Duodenal mucosa (tissue), 2 donors: ENCODE measurements around the gene UBE2O.

Source experiments
- H3K27ac ChIP-seq: one replicate; pipeline ENCODE4 v1.7.0; 2013; ENCODE audit warnings: low read depth, low read length
- H3K27me3 ChIP-seq, 2 donors: one replicate each; pipeline ENCODE4 v1.7.0; 2013; ENCODE audit warnings: low read length in 2 of 2, control low read depth in 1 of 2; ENCODE audit not compliant: insufficient read depth in 2 of 2, control insufficient read depth in 1 of 2
- H3K36me3 ChIP-seq, 2 donors: one replicate each; pipeline ENCODE4 v1.7.0; 2013; ENCODE audit warnings: low read length in 2 of 2, control low read depth in 1 of 2; ENCODE audit not compliant: insufficient read depth in 2 of 2, control insufficient read depth in 1 of 2
- H3K4me1 ChIP-seq, 2 donors: one replicate each; pipeline ENCODE4 v1.7.0; 2013; ENCODE audit warnings: low read length in 2 of 2, control low read depth in 1 of 2; ENCODE audit not compliant: insufficient read depth in 2 of 2, control insufficient read depth in 1 of 2
- H3K4me3 ChIP-seq, 2 donors: one replicate each; pipeline ENCODE4 v1.7.0; 2013; ENCODE audit warnings: low read length in 2 of 2, low read depth in 1 of 2
- H3K9ac ChIP-seq, 2 donors: one replicate each; pipeline ENCODE4 v1.7.0; 2013; ENCODE audit warnings: low read length in 2 of 2, low read depth in 1 of 2
- H3K9me3 ChIP-seq, 2 donors: one replicate each; pipeline ENCODE4 v1.7.0; 2013; ENCODE audit warnings: low read length in 2 of 2, control low read depth in 1 of 2; ENCODE audit not compliant: control insufficient read depth in 1 of 2

UBE2O gene

DNA sequence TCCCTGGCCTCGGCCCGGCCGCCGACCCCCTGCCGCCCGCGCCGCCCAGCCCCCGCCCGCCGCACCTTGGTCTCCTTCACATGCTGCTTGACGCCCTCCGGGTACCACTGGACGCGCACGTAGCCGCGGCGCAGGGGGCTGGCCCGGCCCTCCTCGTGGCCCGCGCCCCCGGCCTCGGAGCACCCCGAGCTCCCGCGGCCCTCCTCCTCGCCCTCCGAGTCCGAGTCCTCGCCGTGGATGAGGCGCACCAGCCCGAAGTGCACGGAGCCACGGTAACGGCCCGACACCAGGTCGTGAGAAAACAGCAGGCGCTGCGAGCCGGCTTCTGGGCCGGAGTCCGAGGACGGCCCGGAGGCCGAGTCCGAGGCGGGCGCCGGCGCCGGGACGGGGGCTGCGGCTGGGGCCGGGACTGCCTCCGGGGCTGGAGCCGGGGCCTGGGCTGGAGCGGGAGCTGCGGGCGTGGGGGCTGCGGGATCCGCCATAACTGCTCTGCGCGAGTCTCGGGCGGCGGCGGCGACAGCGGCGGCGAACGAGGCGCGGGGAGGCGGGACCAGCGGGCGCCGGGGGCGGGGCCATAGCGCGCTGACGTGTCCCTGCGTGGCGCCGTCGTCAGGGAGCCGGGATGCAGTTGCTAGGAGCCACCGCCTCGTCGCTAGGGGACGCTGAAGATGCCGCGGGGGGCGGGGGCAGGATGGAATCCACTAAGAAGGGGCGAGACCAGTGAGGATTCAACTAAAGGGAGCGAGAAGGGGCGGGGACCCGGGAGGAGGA is at the start of gene UBE2O:
Gene UBE2O, minus strand, starts transcription at position 493 of the 771 bp plus-strand sequence. Its CDS starts 11 bp downstream, at position 482.
- Histone ChIP-seq H3K9ac (peak within 1 kb of the TSS; percentile 66 to 73), H3K4me3 (peak within 1 kb of the TSS; percentile 77 to 79), H3K9me3 (no peaks in the 10 kb centered on the region), H3K4me1 (peaks cover 8 to 16% of the 10 kb centered on the region in 2 donors), H3K36me3 (no peaks in the 10 kb centered on the region), H3K27me3 (no peaks in the 10 kb centered on the region), H3K27ac (no peak within 1 kb of the TSS)

GRCh38 chr17:76501827-76502307 is 48.9 kb upstream of the UBE2O start:
- Histone ChIP-seq H3K4me3 (peak overlapping the region; percentile 60 to 75), H3K27ac (peak overlapping the region; percentile 47), H3K9me3 (no peaks in the 10 kb centered on the region), H3K4me1 (peaks cover 51 to 52% of the 10 kb centered on the region in 2 donors), H3K36me3 (no peaks in the 10 kb centered on the region), H3K27me3 (peaks cover 0 to 3% of the 10 kb centered on the region in 2 donors), H3K9ac (peak overlapping the region; percentile 59 to 68)

DNA sequence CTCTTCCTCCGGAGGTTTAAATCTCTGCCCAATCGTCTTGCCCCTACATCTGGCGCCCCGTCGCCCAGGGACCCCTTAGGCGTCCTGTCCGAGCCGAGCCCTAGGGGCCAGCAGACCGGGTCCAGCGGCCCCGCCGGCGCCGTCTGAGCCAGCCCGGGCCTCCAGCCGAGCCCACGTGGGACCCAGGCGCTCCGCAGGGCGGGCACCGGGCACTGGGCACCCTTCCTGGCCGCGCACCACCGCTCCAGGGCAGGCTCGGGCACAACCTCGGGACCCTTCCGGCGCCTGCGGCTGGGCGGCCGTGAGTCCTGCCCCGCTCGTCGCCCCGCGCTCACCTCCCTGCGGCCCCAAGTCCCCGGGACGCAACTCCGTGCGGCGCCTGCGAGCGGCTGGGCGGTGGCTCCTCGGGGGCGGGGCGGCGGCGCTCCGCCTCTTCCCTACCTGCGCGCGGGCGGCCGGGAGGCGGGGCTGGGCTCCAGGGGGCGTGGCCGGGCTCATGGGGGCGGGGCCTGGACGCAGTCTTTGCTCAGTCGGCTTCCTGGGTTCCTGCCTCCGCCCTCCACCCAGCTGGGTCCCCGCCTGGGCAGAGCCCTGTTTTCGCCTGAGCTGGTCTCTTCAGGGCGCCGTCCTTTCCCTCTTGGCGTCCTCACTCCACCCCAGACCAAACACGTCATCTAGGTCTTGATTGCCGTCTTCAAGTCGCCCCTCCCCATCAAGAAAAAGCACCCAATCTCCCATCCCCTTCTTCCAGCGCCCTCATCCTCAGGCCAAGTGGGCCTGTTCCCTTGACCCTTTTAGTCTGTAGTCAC is 48.3 kb upstream of the UBE2O start, which contains the start of gene RHBDF2:
Gene RHBDF2, minus strand, starts transcription at position 406 of the 809 bp plus-strand sequence. CDS start 19,899 bp downstream, outside the sequence.
- peak within 1 kb of the TSS; percentile 75 to 82 for H3K4me3 ChIP-seq
- H3K27me3 ChIP-seq = no peaks in the 10 kb centered on the region
- H3K9ac ChIP-seq = peak within 1 kb of the TSS; percentile 68 to 86
- peaks cover 48% of the 10 kb centered on the region in 2 donors for H3K4me1 ChIP-seq
- H3K36me3 ChIP-seq = no peaks in the 10 kb centered on the region
- H3K27ac ChIP-seq = peak within 1 kb of the TSS; percentile 47
- no peaks in the 10 kb centered on the region for H3K9me3 ChIP-seq

GRCh38 chr17:76500747-76501017 is 47.7 kb upstream of the UBE2O start:
- Histone ChIP-seq H3K27ac (peak overlapping the region; percentile 47), H3K9me3 (no peaks in the 10 kb centered on the region), H3K27me3 (no peaks in the 10 kb centered on the region), H3K4me1 (peaks cover 48 to 52% of the 10 kb centered on the region in 2 donors), H3K36me3 (no peaks in the 10 kb centered on the region), H3K9ac (peak overlapping the region; percentile 68 to 86), H3K4me3 (peak overlapping the region; percentile 75 to 82)

- H3K9ac ChIP-seq = peak overlapping the region; percentile 68 to 86
- H3K36me3 ChIP-seq = no peaks in the 10 kb centered on the region
- peaks cover 48 to 55% of the 10 kb centered on the region in 2 donors for H3K4me1 ChIP-seq
- H3K9me3 ChIP-seq = no peaks in the 10 kb centered on the region
- peak overlapping the region; percentile 75 to 82 for H3K4me3 ChIP-seq
- no peaks in the 10 kb centered on the region for H3K27me3 ChIP-seq
- H3K27ac ChIP-seq = peak overlapping the region; percentile 17
These were observed 47.3 kb upstream of the UBE2O start for GRCh38 chr17:76500074-76500746.

DNA sequence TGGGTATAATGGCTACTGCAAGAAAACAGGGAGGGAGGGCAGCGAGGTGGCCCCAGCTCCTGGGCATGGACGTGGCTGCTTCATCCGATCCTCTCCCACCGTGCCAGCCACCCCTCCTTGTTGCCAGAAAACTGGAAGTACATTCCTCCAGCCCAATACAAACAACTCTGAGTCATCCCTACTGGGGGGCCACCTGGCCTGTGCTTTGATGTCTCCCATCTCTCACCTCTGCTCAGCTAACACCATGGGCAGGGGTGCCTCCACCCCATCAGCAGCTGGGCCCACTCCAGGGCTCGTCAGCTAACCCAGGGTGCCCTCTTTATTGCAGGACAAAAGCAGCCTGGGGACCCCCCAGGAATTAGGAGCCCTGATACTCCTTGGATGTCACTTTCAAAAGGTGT is 46.3 kb upstream of the UBE2O start:
- peak overlapping the region; percentile 38 to 82 for H3K4me3 ChIP-seq

GRCh38 chr17:76498876-76499251 is 45.9 kb upstream of the UBE2O start:
- H3K4me3 ChIP-seq = peak overlapping the region; percentile 38 to 82
- H3K4me1 ChIP-seq = peaks cover 58 to 65% of the 10 kb centered on the region in 2 donors
- peak overlapping the region; percentile 48 to 50 for H3K9ac ChIP-seq

More for the DNA sequence above, 46.3 kb upstream of the UBE2O start:
- Histone ChIP-seq H3K27ac (no peak overlapping the region), H3K9ac (peak overlapping the region in 1 of 2 donors; percentile 50), H3K4me1 (peaks cover 54 to 61% of the 10 kb centered on the region in 2 donors), H3K9me3 (no peaks in the 10 kb centered on the region), H3K27me3 (no peaks in the 10 kb centered on the region), H3K36me3 (no peaks in the 10 kb centered on the region)

DNA sequence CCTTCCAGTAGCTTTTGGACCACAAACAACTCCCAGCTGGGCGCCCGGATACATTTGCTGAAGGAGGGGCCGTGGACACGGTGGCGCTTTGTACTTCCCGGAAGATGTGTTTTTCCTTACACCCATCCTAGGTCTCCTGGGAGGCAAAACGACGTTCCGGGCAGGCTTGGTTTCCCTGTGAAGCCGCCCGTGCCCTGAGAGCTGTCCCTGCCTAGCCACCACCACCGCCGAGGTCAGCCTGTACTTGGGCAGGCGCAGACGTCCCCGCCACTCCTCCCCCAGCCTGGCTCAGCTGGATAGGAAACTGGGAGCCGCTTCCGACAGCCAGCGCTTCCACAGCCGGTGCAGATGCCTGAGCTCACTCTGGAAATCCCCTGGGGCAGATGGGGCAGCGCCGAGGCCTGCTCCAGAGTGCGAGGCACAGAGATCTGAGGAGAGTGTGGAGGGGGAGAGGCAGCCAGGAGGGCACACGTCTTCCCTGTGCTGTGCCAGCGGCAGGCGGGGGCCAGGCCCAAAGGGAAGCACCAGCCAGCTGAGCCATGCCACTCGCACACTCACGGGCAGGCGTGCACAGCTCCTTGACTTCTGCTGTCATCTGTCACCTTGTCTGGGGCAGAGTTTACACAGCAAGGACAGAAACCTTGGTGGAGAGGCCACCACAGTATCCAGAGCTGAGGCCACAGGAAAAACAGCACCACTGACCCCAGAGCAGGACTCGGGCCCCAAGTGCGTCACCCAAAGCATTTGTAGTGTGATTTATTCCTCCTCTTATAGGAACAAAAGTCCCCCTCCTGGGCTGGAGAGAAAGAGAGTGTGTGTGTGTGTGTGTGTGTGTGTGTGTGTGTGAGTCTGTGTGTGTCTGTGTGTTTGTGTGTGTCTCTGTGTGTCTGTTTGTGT is 45.3 kb upstream of the UBE2O start:
- H3K36me3 ChIP-seq = no peaks in the 10 kb centered on the region
- H3K4me1 ChIP-seq = peaks cover 64 to 71% of the 10 kb centered on the region in 2 donors
- no peaks in the 10 kb centered on the region for H3K9me3 ChIP-seq
- peak overlapping the region; percentile 38 to 52 for H3K4me3 ChIP-seq
- H3K27ac ChIP-seq = peak overlapping the region; percentile 76
- no peaks in the 10 kb centered on the region for H3K27me3 ChIP-seq
- peak overlapping the region; percentile 48 to 50 for H3K9ac ChIP-seq

More at GRCh38 chr17:76498876-76499251, 45.9 kb upstream of the UBE2O start:
- H3K27me3 ChIP-seq = no peaks in the 10 kb centered on the region
- H3K27ac ChIP-seq = no peak overlapping the region
- no peaks in the 10 kb centered on the region for H3K9me3 ChIP-seq
- H3K36me3 ChIP-seq = no peaks in the 10 kb centered on the region

DNA sequence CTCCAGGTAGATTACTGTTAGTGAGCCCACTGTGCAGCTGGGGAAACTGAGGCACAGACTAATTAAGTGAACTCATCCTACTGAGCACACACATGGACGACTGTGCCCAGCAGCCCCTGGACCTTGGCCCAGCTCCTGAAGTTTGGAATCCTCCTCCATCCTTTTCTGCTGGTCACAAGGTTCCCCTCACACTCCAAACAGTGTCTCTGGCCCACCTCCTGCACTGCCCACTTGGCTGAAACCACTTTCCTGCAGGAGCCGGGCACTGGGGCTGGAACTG is 44.7 kb upstream of the UBE2O start:
- Histone ChIP-seq H3K36me3 (no peaks in the 10 kb centered on the region), H3K4me1 (peaks cover 70 to 75% of the 10 kb centered on the region in 2 donors), H3K9me3 (no peaks in the 10 kb centered on the region), H3K4me3 (peak overlapping the region; percentile 38 to 52), H3K27me3 (no peaks in the 10 kb centered on the region), H3K9ac (peak overlapping the region; percentile 48 to 50), H3K27ac (no peak overlapping the region)
